HS-27A (cell line): ENCODE results near the gene PFDN1.

Experiments
- DNase-seq: peaks from one replicate; pipeline ENCODE4 v3.0.0-alpha.2; 2012; ENCODE audit warnings: low read depth, missing footprints

The PFDN1 gene

GRCh38 chr5:140239461-140239860, 63.4 kb downstream of the PFDN1 start:
- no peak for DNase-seq

GRCh38 chr5:140238756-140239155, 64.1 kb downstream of the PFDN1 start:
- no peak for DNase-seq

GRCh38 chr5:140236891-140237598, 65.9 kb downstream of the PFDN1 start:
- DNase-seq = no peak

GRCh38 chr5:140235791-140236551, 66.9 kb downstream of the PFDN1 start:
- no peak for DNase-seq

GRCh38 chr5:140234377-140234989, 68.4 kb downstream of the PFDN1 start:
- DNase-seq = no peak

- DNase-seq = no peak
Observed at GRCh38 chr5:140232731-140233130, 70.2 kb downstream of the PFDN1 start.

- no peak for DNase-seq
Observed at GRCh38 chr5:140230373-140230772, 72.5 kb downstream of the PFDN1 start.

GRCh38 chr5:140228364-140228837, 74.5 kb downstream of the PFDN1 start:
- DNase-seq = no peak

GRCh38 chr5:140227046-140227445, 75.9 kb downstream of the PFDN1 start:
- DNase-seq = no peak

- no peak for DNase-seq
Observed at GRCh38 chr5:140225396-140225795, 77.5 kb downstream of the PFDN1 start.

GRCh38 chr5:140224658-140225057, 78.2 kb downstream of the PFDN1 start:
- DNase-seq = no peak

GRCh38 chr5:140223567-140223966, 79.3 kb downstream of the PFDN1 start:
- no peak for DNase-seq

GRCh38 chr5:140222416-140222815, 80.5 kb downstream of the PFDN1 start:
- DNase-seq = no peak

GRCh38 chr5:140221697-140222223, 81.1 kb downstream of the PFDN1 start:
- DNase-seq = no peak

GRCh38 chr5:140220698-140221064, 82.2 kb downstream of the PFDN1 start:
- no peak for DNase-seq

- DNase-seq = no peak
Observed at GRCh38 chr5:140220032-140220697, 82.7 kb downstream of the PFDN1 start.

GRCh38 chr5:140219068-140219991, 83.6 kb downstream of the PFDN1 start:
- DNase-seq = no peak

- no peak for DNase-seq
Observed at GRCh38 chr5:140217299-140218026, 85.4 kb downstream of the PFDN1 start.

- DNase-seq = no peak
Observed at GRCh38 chr5:140216478-140217074, 86.3 kb downstream of the PFDN1 start.

GRCh38 chr5:140215276-140215675, 87.6 kb downstream of the PFDN1 start:
- DNase-seq = no peak
